Esophagus squamous epithelium (tissue), 5 donors: ENCODE results near the gene PPARG. TPM values are rescaled to one million over a fixed set of nuclear protein-coding genes. Genes with fewer than 3 reads are reported as not detected.
A peak's percentile ranks its signal among the peaks of the same experiment; 100 is the strongest.

Experiments used
- DNase-seq: peaks from one replicate; lab custom pipeline; 2025; lab: John Stamatoyannopoulos, UW
- H3K27ac ChIP-seq, 4 donors: fragments of 200-600 bp; sonication (generic); one replicate each; pipeline ENCODE4 v1.5.1; 2016 to 2019; ENCODE audit warnings: mild to moderate bottlenecking in 1 of 4
- H3K27me3 ChIP-seq, 4 donors: fragments of 200-600 bp; sonication (generic); 1 replicate in 3 of 4; 2 replicates in 1 of 4; pipeline versions ENCODE4 v1.5.1 to v1.6.0; 2017 to 2021; ENCODE audit warnings: antibody characterized with exemption in 1 of 4
- H3K36me3 ChIP-seq, 3 donors: fragments of 200-600 bp; sonication (generic); one replicate each; pipeline ENCODE4 v1.5.1; 2016 to 2019
- H3K4me1 ChIP-seq, 3 donors: fragments of 200-600 bp; sonication (generic); one replicate each; pipeline ENCODE4 v1.5.1; 2017 to 2019
- H3K4me3 ChIP-seq, 4 donors: fragments of 200-600 bp; sonication (generic); 1 replicate in 3 of 4; 2 replicates in 1 of 4; pipeline ENCODE4 v1.5.1; 2016 to 2019; ENCODE audit warnings: mild to moderate bottlenecking in 2 of 4, moderate library complexity in 1 of 4
- H3K9me3 ChIP-seq, 3 donors: fragments of 200-600 bp; sonication (generic); one replicate each; pipeline ENCODE4 v1.5.1; 2016 to 2019
- POLR2A ChIP-seq, 4 donors: fragments of 450-650 bp; IDR thresholded peaks; one replicate each; pipeline ENCODE4 v1.6.1; 2017; ENCODE audit warnings: antibody characterized with exemption in 4 of 4, mild to moderate bottlenecking in 4 of 4, moderate library complexity in 3 of 4
- WGBS, 2 donors: methylation state at CpG; one replicate each; pipeline ENCODE4 v1.1.5; 2018; 5-methylcytosine and 5-hydroxymethylcytosine counted together
- intact Hi-C: fragments of 100-400 bp; cut with DNase I; formaldehyde crosslinking; loops from one replicate; pipeline ENCODE4 v1.15.0; 2022
- total RNA-seq, 4 donors: library from RNA; depleted of rRNA; stranded (reverse); fragments of >200 nt; gene quantifications; one replicate each; pipeline ENCODE4 v1.1.0, GENCODE V29; 2016
- TF ChIP-seq, protein P1 (sequence below), 6 experiments: fragments of 450-650 bp in 4 of 6; fragments of 200-600 bp in 2 of 6; sonication (generic) in 2 of 6; IDR thresholded peaks; one replicate each; pipeline ENCODE4 v1.5.1; 2016 to 2019; ENCODE audit warnings: antibody characterized with exemption in 6 of 6, mild to moderate bottlenecking in 4 of 6, moderate library complexity in 4 of 6
- donor health status: DM: yes; HTN: yes; CAD: no.

Gene PPARG
- total RNA-seq, 4 donors from 2014 or later: 6.3 to 13.8 (median 11.4) TPM

- Histone ChIP-seq H3K36me3 (no peaks in the 10 kb centered on the region), H3K27me3 (no peaks in the 10 kb centered on the region), H3K4me3 (no peak overlapping the region), H3K4me1 (no peaks in the 10 kb centered on the region), H3K27ac (no peak overlapping the region), H3K9me3 (no peaks in the 10 kb centered on the region)
- no peak for DNase-seq
- intact Hi-C loops: no loop called here
- TF ChIP-seq, protein P1, sequence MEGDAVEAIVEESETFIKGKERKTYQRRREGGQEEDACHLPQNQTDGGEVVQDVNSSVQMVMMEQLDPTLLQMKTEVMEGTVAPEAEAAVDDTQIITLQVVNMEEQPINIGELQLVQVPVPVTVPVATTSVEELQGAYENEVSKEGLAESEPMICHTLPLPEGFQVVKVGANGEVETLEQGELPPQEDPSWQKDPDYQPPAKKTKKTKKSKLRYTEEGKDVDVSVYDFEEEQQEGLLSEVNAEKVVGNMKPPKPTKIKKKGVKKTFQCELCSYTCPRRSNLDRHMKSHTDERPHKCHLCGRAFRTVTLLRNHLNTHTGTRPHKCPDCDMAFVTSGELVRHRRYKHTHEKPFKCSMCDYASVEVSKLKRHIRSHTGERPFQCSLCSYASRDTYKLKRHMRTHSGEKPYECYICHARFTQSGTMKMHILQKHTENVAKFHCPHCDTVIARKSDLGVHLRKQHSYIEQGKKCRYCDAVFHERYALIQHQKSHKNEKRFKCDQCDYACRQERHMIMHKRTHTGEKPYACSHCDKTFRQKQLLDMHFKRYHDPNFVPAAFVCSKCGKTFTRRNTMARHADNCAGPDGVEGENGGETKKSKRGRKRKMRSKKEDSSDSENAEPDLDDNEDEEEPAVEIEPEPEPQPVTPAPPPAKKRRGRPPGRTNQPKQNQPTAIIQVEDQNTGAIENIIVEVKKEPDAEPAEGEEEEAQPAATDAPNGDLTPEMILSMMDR (IDR thresholded peaks at IDR 0.05): no peak
- TF ChIP-seq POLR2A (IDR thresholded peaks at IDR 0.05): no peak
- 66 to 72% methylated on average over 4 of the region's 4 CpGs for WGBS, 2 donors
These were observed 28.0 kb downstream of the PPARG start for GRCh38 chr3:12316729-12317351.

- intact Hi-C loops: no loop called here
These were observed 29.0 kb downstream of the PPARG start for GRCh38 chr3:12317914-12318313.

DNA sequence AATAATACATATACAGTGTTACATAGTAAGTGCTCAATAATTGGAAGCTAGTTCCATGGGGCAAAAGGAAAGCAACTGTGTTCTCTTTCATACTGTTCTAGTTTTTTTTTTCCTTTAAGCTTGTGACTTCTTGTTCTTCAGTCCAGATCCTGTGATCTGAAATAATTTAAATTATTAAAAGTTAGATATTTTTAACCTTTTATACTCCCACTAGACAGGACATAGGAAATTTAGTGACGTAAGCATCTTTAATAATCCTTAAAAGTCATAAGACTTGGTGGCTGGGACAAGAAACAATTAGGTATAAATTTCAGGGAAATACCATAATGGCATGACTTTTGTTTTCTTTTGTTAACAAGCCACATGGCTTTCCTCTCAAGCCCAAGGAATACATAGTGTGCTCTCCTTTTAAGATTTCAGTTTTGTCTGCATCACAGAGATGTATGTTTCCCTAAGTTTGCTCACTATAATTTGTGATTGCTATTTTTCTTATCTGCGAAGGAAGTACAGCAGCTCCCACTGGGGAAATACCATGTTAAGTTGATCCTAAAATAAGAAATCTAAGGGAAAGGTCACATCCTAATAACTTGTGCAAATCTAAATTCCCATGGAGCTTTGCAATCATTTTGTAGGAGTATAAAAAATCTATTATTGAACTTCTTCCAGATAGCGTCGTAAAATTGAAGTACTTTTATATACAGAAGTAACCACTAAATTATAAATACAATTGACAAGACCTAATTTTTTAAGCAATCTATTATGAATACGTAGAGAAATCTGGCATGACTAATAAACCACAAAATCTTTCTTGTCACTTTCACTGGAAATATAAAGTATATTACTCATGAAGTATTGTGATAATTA, 30.1 kb downstream of the PPARG start:
- no peak for DNase-seq
- Histone ChIP-seq H3K9me3 (no peaks in the 10 kb centered on the region), H3K4me3 (no peak overlapping the region), H3K27me3 (no peaks in the 10 kb centered on the region), H3K27ac (peak overlapping the region in 1 of 4 donors; percentile 28), H3K36me3 (no peaks in the 10 kb centered on the region), H3K4me1 (no peaks in the 10 kb centered on the region)
- no peak for TF ChIP-seq POLR2A (IDR thresholded peaks at IDR 0.05)
- TF ChIP-seq, protein P1 (IDR thresholded peaks at IDR 0.05): no peak
- intact Hi-C loops: no loop called here
- WGBS, 2 donors: 51 to 52% methylated on average over 5 of the region's 5 CpGs

More at GRCh38 chr3:12317914-12318313, 29.0 kb downstream of the PPARG start:
- TF ChIP-seq POLR2A (IDR thresholded peaks at IDR 0.05): no peak
- TF ChIP-seq, protein P1 (IDR thresholded peaks at IDR 0.05): no peak
- no peaks in the 10 kb centered on the region for H3K27me3 ChIP-seq
- WGBS, 2 donors: 81 to 84% methylated on average over 5 of the region's 5 CpGs
- no peak for DNase-seq
- H3K9me3 ChIP-seq: no peaks in the 10 kb centered on the region
- no peak overlapping the region for H3K27ac ChIP-seq
- no peak overlapping the region for H3K4me3 ChIP-seq
- no peaks in the 10 kb centered on the region for H3K4me1 ChIP-seq
- no peaks in the 10 kb centered on the region for H3K36me3 ChIP-seq

GRCh38 chr3:12321015-12321414, 32.1 kb downstream of the PPARG start:
- no peak for DNase-seq
- WGBS, 2 donors: 54 to 92% methylated on average over 2 of the region's 2 CpGs
- no peaks in the 10 kb centered on the region for H3K27me3 ChIP-seq
- H3K9me3 ChIP-seq: no peaks in the 10 kb centered on the region
- TF ChIP-seq, protein P1 (IDR thresholded peaks at IDR 0.05): no peak
- no peak for TF ChIP-seq POLR2A (IDR thresholded peaks at IDR 0.05)
- H3K4me1 ChIP-seq: no peaks in the 10 kb centered on the region
- H3K36me3 ChIP-seq: no peaks in the 10 kb centered on the region
- no peak overlapping the region for H3K4me3 ChIP-seq
- no peak overlapping the region for H3K27ac ChIP-seq
- intact Hi-C loops: no loop called here

- TF ChIP-seq, protein P1 (IDR thresholded peaks at IDR 0.05): no peak
- TF ChIP-seq POLR2A (IDR thresholded peaks at IDR 0.05): no peak
- 35 to 43% methylated on average over 2 of the region's 2 CpGs for WGBS, 2 donors
These were observed 34.4 kb downstream of the PPARG start for GRCh38 chr3:12323237-12323636.

More at GRCh38 chr3:12323237-12323636, 34.4 kb downstream of the PPARG start:
- intact Hi-C loops: no loop called here
- no peaks in the 10 kb centered on the region for H3K9me3 ChIP-seq
- no peaks in the 10 kb centered on the region for H3K36me3 ChIP-seq
- no peak overlapping the region for H3K4me3 ChIP-seq
- H3K4me1 ChIP-seq: no peaks in the 10 kb centered on the region
- H3K27ac ChIP-seq: no peak overlapping the region
- DNase-seq: no peak
- no peaks in the 10 kb centered on the region for H3K27me3 ChIP-seq
